Thoracic aorta (tissue), 2 donors: ENCODE results near the gene TEX44. TPM values are rescaled to one million over a fixed set of nuclear protein-coding genes. Genes with fewer than 3 reads are reported as not detected.
"Not testable (repeated sequence)": the region's sequence is repeated elsewhere in the genome, so short reads cannot be mapped to it uniquely, and the experiment has no call there.

Experiments used
- ATAC-seq: fragments of 150-250 bp; one replicate; pipeline ENCODE4 v1.8.0; 2017; ENCODE audit warnings: low read depth; ENCODE audit not compliant: insufficient number of reproducible peaks, low FRiP score
- DNase-seq: peaks from one replicate; pipeline ENCODE4 v3.0.0-alpha.2; 2020; ENCODE audit warnings: low spot score
- H3K27ac ChIP-seq, 2 donors: fragments of 200-600 bp; sonication (generic); 1 replicate in 1 of 2; 2 replicates in 1 of 2; pipeline ENCODE4 v1.5.1; 2016; ENCODE audit warnings: mild to moderate bottlenecking in 2 of 2, moderate library complexity in 2 of 2
- H3K27me3 ChIP-seq: fragments of 200-600 bp; sonication (generic); replicated peaks from 2 replicates; pipeline ENCODE4 v1.6.0; 2016; ENCODE audit warnings: mild to moderate bottlenecking; ENCODE audit not compliant: insufficient read depth
- H3K36me3 ChIP-seq: fragments of 200-600 bp; sonication (generic); one replicate; pipeline ENCODE4 v1.5.1; 2016
- H3K4me1 ChIP-seq, 2 donors: fragments of 200-600 bp; sonication (generic); 1 replicate in 1 of 2; 2 replicates in 1 of 2; pipeline versions ENCODE4 v1.5.1 to v1.6.0; 2016; ENCODE audit warnings: low read depth in 2 of 2, mild to moderate bottlenecking in 1 of 2; ENCODE audit not compliant: control insufficient read depth in 1 of 2
- H3K4me3 ChIP-seq: fragments of 200-600 bp; sonication (generic); 2 replicates; pipeline ENCODE4 v1.5.1; 2016; ENCODE audit warnings: mild to moderate bottlenecking
- H3K9me3 ChIP-seq: fragments of 200-600 bp; sonication (generic); 2 replicates; pipeline ENCODE4 v1.5.1; 2016
- total RNA-seq, 2 donors: library from RNA; depleted of rRNA; stranded (reverse); fragments of >200 nt; gene quantifications; one replicate each; pipeline versions ENCODE4 v1.1.0 to v1.2.3, GENCODE V29; 2016
- TF ChIP-seq, protein P1 (sequence below): fragments of 200-600 bp; sonication (generic); IDR thresholded peaks from one replicate; pipeline ENCODE4 v1.5.1; 2019; ENCODE audit warnings: antibody characterized with exemption

Gene TEX44
- total RNA-seq, 2 donors from 2014 or later = not detected

- DNase-seq = no peak
- no peak for ATAC-seq
Measured at GRCh38 chr2:231568098-231568784, 24.4 kb upstream of the TEX44 start.

GRCh38 chr2:231568785-231569435, 23.8 kb upstream of the TEX44 start:
- Histone ChIP-seq H3K4me1 (no peaks in the 10 kb centered on the region), H3K27ac (no peak overlapping the region), H3K9me3 (no peaks in the 10 kb centered on the region), H3K27me3 (no peaks in the 10 kb centered on the region), H3K36me3 (no peaks in the 10 kb centered on the region), H3K4me3 (no peak overlapping the region)
- ATAC-seq (no peak), DNase-seq (no peak)
- TF ChIP-seq, protein P1, sequence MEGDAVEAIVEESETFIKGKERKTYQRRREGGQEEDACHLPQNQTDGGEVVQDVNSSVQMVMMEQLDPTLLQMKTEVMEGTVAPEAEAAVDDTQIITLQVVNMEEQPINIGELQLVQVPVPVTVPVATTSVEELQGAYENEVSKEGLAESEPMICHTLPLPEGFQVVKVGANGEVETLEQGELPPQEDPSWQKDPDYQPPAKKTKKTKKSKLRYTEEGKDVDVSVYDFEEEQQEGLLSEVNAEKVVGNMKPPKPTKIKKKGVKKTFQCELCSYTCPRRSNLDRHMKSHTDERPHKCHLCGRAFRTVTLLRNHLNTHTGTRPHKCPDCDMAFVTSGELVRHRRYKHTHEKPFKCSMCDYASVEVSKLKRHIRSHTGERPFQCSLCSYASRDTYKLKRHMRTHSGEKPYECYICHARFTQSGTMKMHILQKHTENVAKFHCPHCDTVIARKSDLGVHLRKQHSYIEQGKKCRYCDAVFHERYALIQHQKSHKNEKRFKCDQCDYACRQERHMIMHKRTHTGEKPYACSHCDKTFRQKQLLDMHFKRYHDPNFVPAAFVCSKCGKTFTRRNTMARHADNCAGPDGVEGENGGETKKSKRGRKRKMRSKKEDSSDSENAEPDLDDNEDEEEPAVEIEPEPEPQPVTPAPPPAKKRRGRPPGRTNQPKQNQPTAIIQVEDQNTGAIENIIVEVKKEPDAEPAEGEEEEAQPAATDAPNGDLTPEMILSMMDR = no peak

More at GRCh38 chr2:231568098-231568784, 24.4 kb upstream of the TEX44 start:
- TF ChIP-seq, protein P1 = no peak
- Histone ChIP-seq H3K9me3 (no peaks in the 10 kb centered on the region), H3K36me3 (no peaks in the 10 kb centered on the region), H3K27ac (no peak overlapping the region), H3K27me3 (no peaks in the 10 kb centered on the region), H3K4me3 (no peak overlapping the region), H3K4me1 (no peaks in the 10 kb centered on the region)

DNA sequence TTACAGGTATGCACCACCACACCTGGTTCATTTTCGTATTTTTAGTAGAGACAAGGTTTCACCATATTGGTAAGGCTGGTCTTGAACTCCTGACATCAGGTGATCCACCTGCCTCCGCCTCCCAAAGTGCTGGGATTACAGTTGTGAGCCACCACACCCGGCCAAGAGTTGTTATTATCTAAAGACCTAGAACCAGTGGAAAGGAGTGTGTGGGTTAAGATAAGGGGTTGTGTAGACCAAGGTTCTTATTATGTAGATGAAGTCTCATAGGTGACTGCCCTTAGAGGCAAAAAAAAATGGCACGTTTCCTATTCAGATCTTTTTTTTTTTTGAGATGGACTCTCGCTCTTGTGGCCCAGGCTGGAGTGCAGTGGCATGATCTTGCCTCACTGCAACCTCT, 21.7 kb upstream of the TEX44 start:
- not testable (repeated sequence) for H3K27me3 ChIP-seq, H3K36me3 ChIP-seq, H3K4me1 ChIP-seq, H3K4me3 ChIP-seq, DNase-seq, ATAC-seq, H3K27ac ChIP-seq, H3K9me3 ChIP-seq

- Histone ChIP-seq H3K9me3 (no peaks in the 10 kb centered on the region), H3K27me3 (no peaks in the 10 kb centered on the region), H3K27ac (no peak overlapping the region), H3K4me1 (no peaks in the 10 kb centered on the region), H3K36me3 (no peaks in the 10 kb centered on the region), H3K4me3 (no peak overlapping the region)
- ATAC-seq (no peak), DNase-seq (no peak)
- TF ChIP-seq, protein P1 = no peak
Measured at GRCh38 chr2:231571661-231572191, 20.9 kb upstream of the TEX44 start.

GRCh38 chr2:231573096-231573495, 19.6 kb upstream of the TEX44 start:
- H3K36me3 ChIP-seq = no peaks in the 10 kb centered on the region
- H3K9me3 ChIP-seq = no peaks in the 10 kb centered on the region
- ATAC-seq (no peak), DNase-seq (no peak)
- no peak overlapping the region for H3K27ac ChIP-seq
- TF ChIP-seq, protein P1 = no peak
- H3K4me1 ChIP-seq = no peaks in the 10 kb centered on the region
- H3K4me3 ChIP-seq = no peak overlapping the region
- no peaks in the 10 kb centered on the region for H3K27me3 ChIP-seq
